PC-9 (cell line): ENCODE measurements around the gene SDE2.

Source experiments
- EZH2 ChIP-seq: fragments of 200-600 bp; sonication (generic); IDR thresholded peaks from 2 replicates; pipeline ENCODE4 v1.8.0; 2017; ENCODE audit warnings: antibody characterized with exemption, low read depth
- TF ChIP-seq, protein P1 (sequence below): fragments of 200-600 bp; sonication (generic); conservative IDR thresholded peaks from 2 replicates; pipeline ENCODE4 v1.6.1; 2017; ENCODE audit warnings: mixed run types, antibody characterized with exemption, mild to moderate bottlenecking, moderate library complexity

DNA sequence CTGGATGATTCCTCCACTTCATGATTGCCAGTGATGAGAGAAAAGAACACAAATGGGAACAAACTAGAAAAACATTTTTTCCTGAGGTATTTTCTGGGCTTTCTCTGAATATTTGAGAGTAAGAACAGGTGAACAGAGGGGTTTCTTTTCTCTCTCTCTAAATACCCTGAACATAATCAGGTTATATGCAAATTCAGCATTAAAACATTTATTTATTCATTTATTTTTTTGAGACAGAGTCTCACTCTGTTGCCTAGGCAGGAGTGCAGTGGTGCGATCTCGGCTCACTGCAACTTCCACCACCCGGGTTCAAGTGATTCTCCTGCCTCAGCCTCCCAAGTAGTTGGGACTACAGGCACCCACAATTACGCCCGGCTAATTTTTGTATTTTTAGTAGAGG is 52.3 kb downstream of the SDE2 start:
- TF ChIP-seq, protein P1, sequence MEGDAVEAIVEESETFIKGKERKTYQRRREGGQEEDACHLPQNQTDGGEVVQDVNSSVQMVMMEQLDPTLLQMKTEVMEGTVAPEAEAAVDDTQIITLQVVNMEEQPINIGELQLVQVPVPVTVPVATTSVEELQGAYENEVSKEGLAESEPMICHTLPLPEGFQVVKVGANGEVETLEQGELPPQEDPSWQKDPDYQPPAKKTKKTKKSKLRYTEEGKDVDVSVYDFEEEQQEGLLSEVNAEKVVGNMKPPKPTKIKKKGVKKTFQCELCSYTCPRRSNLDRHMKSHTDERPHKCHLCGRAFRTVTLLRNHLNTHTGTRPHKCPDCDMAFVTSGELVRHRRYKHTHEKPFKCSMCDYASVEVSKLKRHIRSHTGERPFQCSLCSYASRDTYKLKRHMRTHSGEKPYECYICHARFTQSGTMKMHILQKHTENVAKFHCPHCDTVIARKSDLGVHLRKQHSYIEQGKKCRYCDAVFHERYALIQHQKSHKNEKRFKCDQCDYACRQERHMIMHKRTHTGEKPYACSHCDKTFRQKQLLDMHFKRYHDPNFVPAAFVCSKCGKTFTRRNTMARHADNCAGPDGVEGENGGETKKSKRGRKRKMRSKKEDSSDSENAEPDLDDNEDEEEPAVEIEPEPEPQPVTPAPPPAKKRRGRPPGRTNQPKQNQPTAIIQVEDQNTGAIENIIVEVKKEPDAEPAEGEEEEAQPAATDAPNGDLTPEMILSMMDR = no peak
- TF ChIP-seq EZH2 = no peak
